GM18909 (cell line): ENCODE data around the gene GPR75.

Experiments used
- ATAC-seq: cut with Tn5 transposase; IDR thresholded peaks from one replicate; pipeline ENCODE4 v1.9.1; 2021; ENCODE audit warnings: mild to moderate bottlenecking; ENCODE audit not compliant: unreplicated experiment, poor library complexity

Gene GPR75

DNA sequence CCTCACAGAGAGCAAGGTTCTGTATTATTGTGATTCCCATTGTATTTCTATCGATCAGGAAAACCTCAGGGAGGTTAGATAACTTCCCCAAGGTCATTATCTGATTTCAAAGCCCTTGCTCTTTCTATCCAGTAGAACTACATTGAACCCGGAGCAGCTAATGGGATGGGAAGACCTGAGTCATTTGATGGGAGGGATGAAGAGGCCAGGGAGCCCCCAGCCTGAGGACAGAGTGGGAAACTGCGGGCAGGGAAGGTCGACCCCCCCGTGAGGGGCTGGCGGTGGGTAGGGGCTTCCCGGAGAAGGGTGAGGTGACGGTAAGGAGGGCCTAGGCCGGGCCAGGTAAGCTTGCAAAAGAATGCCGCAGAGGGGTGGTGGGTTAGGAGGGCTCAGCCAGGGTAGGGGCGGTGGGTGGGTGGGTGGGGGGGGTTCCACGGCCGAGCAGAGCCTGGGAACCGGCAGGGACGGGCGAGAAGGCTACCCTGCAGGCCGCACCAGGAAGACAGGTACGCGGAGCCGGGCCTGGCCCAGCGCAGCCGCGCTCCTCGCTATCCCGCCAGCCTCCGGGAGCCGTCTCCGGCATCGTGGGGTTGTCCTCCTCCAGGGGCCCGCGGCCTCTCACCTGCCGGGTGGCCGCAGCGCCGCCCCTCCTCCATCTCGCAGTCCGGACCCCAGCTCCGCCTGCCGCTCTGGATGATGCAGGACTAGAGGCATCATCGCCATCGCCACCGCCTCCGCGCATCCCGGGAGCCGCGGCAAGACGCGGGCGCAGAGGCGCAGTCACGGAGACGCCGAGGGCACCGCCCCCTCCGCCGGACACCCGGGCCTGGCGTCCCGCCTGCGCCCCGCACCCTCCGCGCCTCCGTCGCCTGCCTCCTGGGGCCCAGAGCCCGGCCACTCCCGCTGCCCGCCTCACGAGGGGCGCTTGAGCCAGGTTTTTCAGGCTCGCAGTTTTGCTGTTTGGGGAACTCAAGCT lies at the start of gene GPR75:
Gene GPR75, minus strand, starts transcription at position 762 of the 976 bp plus-strand sequence. CDS start 5,211 bp downstream, outside the sequence.
- ATAC-seq: no peak

DNA sequence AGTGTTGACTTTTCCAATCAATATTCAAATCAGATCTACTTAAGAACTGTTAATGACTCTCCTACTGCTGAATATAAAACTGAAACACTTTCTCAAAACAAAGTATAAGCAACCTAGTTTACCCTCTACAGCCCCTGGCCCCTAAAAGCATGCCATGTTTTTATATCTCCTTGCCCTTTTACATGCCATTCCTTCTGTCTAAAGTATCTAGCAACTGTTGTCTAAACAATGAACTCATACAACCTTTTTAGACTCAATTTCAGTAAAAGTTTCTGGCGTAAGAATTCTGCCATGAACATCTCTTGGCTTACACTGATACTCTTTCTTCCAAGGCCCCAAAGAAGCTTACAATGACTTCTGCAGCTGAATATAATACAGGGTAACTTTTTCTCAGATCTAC lies 47.8 kb upstream of the GPR75 start:
- no peak for ATAC-seq

DNA sequence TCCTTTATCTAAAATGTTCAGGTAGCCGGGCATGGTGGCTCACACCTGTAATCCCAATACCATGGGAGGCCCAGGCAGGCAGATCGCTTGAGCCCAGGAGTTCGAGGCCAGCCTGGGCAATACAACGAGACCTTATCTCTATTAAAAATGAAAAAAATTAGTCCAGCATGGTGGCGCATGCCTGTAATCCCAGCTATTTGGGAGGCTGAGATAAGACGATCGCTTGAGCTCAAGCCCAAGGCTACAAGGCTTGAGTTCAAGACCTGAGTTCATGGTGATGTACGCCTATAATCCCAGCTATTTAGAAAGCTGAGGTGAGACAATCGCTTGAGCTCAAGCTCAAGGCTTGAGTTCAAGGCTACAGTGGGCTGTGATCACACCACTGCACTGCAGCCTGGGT lies 45.6 kb upstream of the GPR75 start:
- no peak for ATAC-seq

DNA sequence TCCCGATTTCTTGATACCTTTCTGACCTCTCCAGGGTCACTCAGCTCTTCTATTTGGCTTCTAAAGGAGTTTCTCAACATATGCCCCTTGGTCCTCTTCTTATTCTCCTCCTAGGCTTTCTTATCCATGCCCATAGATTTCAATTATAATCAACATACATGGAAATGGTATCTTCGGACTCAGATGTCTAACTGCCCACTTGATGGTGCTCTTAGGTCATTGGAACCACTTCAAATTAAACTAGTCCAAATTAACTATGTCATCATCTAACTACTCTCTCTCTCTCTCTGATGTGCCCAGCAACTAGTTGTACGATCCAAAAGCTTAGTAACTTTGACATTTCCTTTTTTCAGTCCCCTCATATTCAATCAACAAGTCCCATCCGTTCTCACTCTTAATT lies 43.2 kb upstream of the GPR75 start:
- no peak for ATAC-seq

DNA sequence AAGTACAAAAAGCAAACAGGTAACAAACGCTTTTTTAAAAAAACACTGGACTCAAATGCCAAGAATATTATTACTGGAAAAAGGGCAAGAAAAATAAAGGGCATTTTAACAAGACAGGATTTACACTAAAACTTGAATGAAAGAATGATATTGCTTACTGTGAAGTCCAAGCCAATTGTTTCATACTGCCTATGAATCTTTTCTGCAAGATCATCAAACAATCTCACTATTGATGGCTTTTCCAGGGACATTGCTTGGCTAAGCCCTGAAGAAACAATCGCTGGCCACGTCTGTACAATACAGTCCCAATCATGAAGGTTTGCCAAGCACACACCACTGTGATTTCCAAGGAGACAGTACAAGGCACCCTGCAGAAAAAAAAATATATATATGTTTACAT lies 41.4 kb upstream of the GPR75 start:
- no peak for ATAC-seq

DNA sequence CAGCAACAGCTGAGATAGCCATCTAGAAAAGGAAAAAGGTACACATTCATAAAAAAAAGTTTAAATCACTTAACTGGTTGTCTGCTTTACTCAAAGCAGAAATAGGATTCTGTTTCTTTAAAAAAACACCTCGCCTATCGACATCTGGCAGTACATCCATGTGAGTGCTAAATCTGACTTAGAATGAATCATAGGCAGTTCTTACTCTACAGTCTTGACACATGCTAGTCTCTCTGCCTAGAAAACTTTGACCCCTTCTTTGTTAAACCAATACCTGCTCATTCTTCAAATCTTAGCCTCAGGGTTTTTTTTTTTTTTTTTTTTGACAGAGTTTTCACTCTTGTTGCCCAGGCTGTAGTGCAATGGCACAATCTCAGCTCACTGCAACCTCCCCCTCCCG lies 37.1 kb upstream of the GPR75 start:
- ATAC-seq: no peak

DNA sequence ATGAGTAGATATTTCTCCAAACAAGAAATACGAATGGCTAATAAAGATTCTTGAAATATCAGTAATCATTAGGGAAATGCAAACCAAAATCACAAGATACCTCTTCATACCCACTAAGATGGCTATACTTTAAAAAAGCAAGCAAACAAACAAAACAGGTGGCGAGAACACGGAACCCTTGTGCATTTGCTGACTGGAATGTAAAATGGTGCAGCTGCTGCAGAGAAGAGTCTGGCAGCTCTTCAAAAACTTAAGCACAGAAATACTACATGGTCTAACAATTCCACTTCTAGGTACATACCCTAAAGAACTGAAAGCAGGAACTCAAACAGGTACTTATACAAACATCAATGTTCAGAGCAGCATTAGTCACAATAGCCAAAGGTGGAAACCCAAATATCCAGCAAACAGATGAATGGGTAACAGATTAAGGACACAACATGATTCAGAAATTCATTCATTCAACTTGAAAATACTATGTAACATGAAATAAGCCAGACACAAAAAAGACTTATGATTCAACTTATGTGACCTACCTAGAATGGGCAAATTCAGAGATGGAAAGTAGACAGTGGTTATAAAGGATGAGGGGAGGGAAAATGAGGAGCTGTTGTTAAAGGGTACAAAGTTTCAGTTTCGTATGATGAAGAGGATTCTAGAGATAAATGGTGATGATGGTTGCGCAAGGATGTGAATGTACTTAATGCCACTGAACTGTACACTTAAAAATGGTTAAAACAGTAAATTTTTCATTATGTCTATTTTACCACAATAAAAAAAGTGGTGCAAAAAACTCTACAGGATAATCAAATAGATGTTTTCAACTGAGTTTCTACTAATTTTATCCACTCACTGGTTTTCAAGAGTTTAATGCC lies 26.9 kb upstream of the GPR75 start:
- ATAC-seq: no peak

DNA sequence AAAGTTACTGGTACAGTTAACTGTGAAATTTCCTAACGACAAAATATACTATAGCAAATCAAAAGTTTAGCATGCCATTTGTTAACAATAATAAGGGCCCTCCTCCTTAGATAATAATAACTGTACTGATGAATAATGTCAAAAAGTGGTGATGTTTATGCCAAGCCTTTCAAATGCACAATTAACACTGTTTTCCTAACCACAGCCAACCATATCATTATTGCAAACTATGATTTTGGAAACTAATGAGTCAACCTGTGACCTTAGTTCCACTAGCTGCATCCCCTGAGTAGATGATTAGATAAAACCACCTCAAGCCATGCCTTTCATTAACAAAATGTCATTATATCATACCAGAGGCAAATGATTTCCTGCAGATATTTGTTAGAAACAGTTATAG lies 25.1 kb upstream of the GPR75 start:
- ATAC-seq: no peak

DNA sequence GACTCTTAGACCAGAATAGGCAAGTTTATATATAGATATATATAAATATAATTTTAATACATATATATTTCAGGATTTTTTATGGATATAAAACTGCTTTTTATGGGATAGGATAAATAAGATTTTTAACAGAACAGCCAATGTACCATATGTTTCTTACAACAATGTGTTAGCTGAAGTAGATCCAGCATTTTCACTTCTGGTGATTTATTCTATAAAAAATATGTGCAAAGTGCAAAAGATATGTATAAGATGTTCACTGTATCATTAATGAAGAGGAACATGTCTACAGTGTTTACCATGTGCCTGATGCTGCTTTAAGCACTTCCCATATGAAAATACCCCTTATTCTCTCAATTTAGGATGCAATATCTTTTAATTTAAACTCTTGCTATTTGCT lies 22.2 kb upstream of the GPR75 start:
- ATAC-seq: no peak

DNA sequence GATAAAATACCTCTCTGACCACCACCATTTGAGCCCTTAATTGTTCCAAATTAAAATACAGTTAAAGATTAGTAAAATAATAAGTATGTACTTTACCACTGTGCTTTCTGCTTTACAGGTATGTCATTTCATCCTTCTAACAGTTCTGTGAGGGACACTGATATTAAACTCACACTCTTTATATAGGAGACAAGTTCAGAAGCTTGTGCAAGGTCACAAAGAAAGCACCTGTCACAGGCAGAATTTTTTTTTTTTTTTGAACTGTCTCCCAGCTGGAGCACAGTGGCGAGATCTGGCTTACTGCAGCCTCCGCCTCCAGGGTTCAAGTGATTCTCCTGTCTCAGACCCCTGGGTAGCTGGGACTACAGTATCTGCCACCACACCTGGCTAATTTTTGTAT lies 21.6 kb upstream of the GPR75 start:
- no peak for ATAC-seq

DNA sequence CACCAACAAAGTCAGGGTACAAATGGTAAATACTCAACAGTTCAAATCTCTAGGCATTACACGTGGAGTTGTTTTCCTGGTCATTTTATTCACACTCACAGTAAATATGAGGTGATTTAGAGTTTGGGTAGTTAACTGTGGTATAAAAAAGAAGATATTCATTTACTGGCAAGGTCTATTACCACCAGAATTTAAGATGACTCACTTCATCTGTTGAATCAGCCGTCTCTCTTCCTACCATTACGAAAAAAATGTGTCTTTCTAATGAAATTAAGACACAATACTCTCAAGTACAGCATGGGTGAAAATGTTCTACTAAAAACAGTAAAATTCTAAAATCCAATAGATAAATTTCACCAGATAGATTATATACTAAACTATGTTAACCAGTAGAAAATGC lies 21.0 kb upstream of the GPR75 start:
- no peak for ATAC-seq

DNA sequence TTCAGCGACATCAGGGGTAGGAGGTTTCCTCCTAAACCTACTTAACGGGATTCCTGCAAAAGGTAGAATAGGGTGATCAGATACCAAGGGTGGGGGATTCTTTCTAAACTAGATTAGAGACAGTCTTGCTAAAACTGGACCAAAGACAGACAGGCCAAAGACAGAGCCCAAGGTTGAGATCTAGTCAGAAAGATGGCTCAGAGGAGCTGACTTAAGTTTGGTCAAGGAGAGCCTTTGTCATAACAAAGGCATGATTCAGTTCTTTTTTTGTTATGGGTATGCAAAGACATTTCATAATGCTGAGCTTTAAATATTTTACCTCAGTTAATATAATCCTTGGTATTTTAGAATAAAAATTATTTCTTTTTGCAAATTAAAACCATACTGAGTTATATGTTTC lies 17.8 kb upstream of the GPR75 start:
- no peak for ATAC-seq

DNA sequence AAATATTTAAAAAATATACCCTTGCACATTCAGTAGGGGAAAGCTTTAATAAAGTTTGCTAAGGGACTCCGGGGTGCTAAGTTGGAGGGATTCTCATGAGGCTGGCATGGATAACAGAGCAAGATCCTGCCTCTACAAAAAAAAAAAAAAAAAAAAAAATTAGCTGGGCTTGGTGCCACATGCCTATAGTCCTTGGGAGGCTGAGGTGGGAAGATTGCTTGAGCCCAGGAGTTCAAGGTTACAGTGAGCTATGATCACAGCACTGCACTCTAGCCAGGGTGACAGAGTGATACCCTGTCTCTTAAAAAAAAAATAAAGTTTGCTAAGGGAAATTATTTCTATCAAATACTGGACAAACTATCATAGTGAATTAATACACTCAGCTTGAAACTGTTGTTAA lies 17.3 kb upstream of the GPR75 start:
- ATAC-seq: no peak

DNA sequence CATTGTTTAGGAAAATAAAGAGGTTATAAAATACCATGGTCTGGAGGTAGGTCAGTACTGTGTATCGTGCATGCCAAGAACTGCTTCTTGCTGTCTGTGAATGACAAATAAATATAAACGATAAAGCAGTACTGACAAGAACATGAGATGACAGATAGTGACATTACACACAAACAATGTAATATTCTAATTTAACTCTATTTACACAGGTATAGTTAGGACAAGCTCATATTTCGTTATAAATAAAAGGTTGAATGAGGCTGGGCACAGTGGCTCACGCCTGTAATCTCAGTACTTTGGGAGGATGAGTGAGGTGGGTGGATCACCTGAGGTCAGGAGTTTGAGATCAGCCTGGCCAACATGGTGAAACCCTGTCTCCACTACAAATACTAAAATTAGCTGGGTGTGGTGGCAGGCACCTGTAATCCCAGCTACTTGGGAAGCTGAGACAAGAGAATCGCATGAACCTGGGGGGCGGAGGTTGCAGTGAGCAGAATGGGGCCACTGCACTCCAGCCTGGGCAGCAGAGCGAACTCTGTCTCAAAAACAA lies 14.7 kb upstream of the GPR75 start:
- no peak for ATAC-seq

DNA sequence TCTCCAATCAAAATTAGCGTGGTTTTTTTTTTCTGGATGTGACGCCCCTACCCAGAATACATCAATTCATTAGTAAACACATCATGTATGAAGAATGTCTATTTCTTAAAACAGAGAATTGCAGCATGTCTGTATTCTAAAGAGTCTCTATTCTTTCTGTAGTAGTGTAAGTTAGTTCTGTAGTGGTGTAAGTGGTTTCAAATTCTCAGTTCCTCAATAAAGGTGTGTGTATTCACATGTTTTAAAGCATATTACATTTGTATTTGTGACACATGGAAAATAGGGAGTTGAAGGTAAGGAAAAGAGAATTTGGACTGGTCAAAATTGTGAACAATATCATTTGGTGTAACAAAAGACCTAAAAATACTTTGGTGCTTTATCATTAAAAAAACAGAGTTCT lies 8.0 kb upstream of the GPR75 start:
- no peak for ATAC-seq

DNA sequence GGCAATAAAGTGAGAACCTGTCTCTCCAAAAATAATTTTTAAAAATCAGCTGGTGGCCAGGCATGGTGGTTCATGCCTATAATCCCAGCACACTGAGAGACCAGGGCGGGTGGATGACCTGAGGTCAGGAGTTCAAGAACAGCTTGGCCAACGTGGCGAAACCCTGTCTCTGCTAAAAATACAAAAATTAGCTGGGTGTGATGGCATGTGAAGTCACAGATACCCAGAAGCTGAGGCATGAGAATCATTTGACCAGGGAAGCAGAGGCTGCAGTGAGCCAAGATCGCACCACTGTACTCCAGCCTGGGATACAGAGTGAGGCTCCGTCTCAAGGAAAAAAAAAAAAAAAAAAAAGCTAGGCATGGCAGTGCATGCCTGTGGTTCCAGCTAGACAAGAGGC lies 7.4 kb upstream of the GPR75 start:
- ATAC-seq: no peak

DNA sequence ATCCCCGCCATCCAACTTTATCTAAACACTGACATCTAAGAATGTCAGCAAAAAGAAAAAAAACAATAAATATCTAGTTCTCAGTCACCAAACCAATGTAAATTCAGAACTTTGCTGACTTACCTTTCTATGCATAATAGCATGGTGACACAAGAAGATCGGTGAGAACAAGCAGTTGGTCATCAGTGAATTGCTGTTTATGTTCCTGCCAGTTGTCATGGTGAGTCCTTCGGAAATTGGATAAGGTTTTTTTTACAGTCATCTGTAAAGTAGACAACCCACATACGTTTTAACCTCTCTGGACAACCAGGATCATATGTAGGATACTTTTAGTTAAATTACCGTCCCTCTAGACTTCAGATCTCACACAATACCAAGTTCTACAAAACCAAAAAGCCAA lies 6.2 kb upstream of the GPR75 start:
- ATAC-seq: no peak

DNA sequence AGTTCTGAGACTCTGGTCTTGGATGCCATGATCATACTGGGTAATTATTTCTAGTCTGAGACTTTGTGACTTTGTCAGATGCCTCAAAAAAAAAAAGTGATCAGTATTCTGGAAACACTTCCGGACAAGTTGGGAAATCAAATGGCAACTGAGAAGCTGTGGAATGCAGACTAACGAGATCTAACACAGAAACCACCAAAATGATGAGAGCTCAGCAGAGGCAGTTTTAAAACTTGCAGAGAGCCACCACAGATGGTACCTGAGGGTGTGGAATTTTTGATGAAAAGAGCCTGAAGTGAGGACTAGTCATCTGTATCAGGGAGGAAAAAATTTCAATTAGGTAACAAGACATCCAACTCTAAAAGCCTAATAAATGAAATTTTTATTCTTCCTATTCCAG lies 5.5 kb upstream of the GPR75 start:
- no peak for ATAC-seq

DNA sequence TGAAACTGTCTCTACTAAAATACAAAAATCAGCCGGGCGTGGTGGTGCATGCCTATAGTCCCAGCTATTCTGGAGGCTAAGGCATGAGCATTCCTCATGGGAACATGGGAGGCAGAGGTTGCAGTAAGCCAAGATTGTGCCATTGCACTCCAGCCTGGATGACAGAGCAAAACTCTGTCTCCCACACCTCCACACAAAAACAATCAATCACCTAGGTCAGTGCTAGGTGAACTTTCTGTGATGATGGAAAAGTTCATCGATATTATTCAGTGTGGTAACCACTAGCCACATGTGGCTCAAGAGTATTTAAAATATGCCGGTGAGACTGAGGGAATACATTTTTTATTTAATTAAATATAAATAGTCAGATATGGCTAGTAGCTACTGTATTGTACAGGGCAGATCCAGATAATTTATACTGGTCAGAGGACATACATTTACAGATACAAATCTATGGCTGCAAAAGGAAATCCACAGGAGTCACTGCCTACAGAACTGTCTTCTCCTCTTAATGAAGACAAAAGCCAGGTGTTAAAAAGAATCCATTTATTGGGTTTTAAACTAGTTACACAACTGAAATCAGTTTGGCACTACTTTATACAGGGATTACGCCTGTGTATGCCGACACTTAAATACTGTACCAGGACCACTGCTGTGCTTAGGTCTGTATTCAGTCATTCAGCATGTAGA lies 3.9 kb upstream of the GPR75 start:
- no peak for ATAC-seq

DNA sequence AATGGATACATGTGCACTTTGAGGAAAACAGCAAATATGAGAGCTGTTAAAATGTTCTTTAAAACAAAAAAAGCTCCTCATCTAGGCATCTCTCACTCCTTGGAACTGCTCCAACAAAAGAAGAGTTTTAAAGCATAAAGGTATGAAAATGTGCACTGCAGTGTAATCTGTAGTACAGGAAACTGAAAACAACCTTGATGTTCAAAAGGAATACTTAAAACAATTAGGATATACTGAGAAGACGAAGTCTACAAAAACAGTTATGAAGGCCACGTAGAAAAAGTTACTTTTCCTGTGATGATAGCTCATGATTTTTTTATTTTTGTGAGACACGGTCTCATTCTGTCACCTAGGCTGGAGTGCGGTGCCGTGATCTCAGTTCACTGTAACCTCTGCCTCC lies 2.1 kb upstream of the GPR75 start:
- ATAC-seq: no peak
